ENCODE data around the gene NIPSNAP2.
"Not testable (repeated sequence)": the region's sequence is repeated elsewhere in the genome, so short reads cannot be mapped to it uniquely, and the experiment has no call there.

Gene NIPSNAP2

DNA sequence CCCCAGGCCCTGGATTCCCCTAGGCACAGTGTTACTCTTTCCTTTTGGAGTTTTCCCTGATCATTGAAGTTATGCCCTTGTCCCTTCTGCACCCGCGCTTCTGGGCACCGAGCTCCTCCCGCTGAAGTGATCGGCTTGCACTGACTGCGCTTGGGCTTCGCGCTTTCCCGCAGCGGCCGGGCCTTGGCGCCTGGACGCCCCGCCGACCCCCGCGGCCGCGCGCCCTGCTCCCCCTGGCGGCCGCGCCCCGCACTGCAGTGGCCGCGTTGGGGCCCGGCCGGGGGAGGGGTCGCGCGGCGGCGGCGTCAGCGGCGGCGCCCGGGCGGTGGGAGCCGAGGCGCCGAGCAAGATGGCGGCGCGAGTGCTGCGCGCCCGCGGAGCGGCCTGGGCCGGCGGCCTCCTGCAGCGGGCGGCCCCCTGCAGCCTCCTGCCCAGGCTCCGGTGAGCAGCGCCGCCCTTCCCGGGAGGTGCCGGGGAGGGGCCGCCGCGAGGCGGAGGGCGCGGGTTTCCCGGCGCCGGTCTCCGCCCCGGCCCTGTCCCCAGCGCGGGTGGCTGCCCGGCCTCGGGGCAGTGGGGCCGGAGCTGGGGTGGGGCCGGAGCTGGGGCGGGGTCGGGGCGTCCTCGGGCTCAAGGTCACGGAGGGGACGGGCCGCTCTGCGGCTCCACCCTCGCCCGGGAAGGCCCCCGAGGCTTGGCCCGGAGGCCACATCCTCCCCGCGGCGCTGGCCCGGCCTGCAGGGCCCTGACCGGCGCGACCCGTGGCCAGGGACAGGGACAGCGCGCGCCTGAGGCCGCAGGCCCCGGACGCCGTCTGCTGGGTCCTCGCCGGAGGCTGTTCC lies at the start of gene NIPSNAP2:
Gene NIPSNAP2, plus strand, starts transcription at position 325 of the 839 bp plus-strand sequence. Its CDS starts 25 bp downstream, at position 350.
- DNase-seq (ENCODE audit: low read depth in 3 of 3): peak; percentile 14 to 50 (median 36)

DNA sequence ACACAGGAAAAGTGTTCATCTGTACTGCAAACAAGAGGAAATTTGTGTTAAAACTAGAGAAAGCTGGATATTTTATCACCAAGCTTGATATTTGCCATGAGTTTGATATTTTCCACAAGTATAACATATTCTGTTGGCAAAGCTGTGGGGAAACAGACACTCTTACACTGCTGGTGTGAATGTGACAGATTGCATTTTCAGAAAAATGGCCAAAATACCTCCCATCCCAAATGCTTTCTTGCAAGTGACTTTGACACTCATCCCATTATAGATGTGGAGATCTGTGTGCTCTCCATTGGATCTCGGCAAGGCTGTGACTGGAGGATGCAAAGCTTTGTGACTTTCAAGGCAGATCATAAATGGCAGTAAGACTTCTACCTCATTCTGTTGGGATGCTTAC lies 46.6 kb upstream of the NIPSNAP2 start:
- no peak for DNase-seq (ENCODE audit: low read depth in 3 of 3)

GRCh38 chr7:55928006-55928767 lies 36.2 kb upstream of the NIPSNAP2 start:
- no peak for DNase-seq (ENCODE audit: low read depth in 3 of 3)

DNA sequence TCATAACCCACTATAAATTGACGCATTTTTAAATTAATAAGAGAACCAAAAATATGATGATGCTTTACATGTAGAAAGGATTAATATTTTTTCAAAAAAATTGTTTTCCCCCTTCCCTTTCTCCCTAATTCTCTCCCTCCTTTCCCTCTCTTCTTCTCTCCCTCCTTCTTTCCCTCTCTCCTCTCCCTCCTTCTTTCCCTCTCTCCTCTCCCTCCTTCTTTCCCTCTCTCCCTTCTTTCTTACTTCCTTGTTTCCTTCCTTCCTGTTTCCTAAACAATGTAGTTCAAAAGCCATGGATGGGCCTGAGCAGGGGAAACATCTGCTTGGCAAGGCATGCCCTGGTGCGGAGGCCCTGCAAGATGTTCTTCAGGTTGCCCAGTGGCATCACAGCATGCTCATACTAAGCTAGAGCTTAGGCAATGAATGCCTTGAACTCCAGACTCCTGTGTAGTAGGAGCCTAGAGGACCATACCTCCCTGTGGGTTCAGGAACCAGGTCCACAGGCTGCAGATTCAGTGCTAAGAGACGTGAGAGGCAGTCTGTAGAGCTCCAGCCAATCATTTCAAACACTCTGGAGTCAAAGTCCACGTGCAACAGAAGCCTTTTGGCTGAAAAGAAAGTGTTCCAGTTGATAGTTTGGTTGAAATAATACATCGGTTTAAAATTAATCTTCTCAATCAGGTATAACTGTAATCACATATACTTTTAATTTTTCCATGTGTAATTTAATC lies 32.8 kb upstream of the NIPSNAP2 start:
- DNase-seq (ENCODE audit: low read depth in 3 of 3): no peak

DNA sequence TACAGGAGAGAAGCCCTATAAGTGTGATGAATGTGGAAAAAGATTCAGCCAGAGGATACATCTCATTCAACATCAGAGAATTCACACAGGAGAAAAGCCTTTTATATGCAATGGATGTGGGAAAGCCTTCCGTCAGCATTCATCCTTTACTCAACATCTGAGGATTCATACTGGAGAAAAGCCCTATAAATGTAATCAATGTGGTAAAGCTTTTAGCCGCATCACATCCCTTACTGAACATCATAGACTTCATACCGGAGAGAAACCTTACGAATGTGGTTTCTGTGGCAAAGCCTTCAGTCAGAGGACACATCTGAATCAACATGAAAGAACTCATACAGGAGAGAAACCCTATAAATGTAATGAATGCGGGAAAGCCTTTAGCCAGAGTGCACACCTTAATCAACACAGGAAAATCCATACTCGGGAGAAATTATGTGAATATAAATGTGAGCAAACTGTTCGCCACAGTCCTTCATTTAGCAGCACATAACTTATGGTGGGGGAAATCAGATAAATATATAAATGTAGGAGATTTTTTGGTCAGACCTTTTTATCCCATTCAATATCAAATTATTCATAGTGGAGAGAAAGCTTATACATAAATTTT lies 24.8 kb upstream of the NIPSNAP2 start:
- no peak for DNase-seq (ENCODE audit: low read depth in 3 of 3)

DNA sequence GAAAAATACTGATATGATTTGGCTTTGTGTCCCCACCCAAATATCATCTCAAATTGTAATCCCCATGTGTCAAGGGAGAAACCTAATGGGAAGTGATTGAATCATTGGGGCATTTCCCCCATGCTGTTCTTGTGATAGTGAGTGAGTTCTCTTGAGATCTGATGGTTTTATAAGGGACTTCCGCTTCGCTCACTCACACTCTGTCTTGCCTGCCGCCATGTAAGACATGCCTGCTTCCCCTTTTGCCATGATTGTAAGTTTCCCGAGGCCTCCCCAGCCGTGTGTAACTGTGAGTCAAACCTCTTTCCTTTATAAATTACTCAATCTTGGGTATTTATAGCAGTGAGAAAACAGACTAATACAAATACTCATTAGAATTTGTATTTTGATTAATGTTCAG lies 17.8 kb upstream of the NIPSNAP2 start:
- DNase-seq (ENCODE audit: low read depth in 3 of 3): no peak

- peak; percentile 82 to 92 (median 88) for DNase-seq (ENCODE audit: low read depth in 3 of 3)
Measured at GRCh38 chr7:55951637-55952351, 12.6 kb upstream of the NIPSNAP2 start, which contains the start of gene MRPS17. MRPS17 (plus strand) TSS chr7:55951877; CDS start chr7:55953196, 1,319 bp downstream.

DNA sequence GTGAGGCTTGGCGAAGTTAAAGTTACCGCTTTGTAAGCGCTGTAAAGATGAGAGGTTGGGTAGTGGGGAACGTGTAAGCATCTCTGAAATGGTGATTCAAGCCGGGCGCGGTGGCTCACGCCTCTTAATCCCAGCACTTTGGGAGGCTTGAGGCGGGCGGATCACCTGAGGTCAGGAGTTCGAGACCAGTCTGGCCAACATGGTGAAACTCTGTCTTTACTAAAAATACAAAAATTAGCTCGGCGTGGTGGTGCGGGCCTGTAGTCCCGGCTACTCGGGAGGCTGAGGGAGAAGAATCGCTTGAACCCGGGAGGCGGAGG lies 12.1 kb upstream of the NIPSNAP2 start:
- DNase-seq (ENCODE audit: low read depth in 3 of 3): not testable (repeated sequence)

- DNase-seq (ENCODE audit: low read depth in 3 of 3): no peak
Measured at GRCh38 chr7:55953707-55954475, 10.5 kb upstream of the NIPSNAP2 start.

- DNase-seq (ENCODE audit: low read depth in 3 of 3): no peak
Measured at GRCh38 chr7:55957190-55957589, 7.2 kb upstream of the NIPSNAP2 start.

- no peak for DNase-seq (ENCODE audit: low read depth in 3 of 3)
Measured at GRCh38 chr7:55962014-55962413, 2.4 kb upstream of the NIPSNAP2 start.

DNA sequence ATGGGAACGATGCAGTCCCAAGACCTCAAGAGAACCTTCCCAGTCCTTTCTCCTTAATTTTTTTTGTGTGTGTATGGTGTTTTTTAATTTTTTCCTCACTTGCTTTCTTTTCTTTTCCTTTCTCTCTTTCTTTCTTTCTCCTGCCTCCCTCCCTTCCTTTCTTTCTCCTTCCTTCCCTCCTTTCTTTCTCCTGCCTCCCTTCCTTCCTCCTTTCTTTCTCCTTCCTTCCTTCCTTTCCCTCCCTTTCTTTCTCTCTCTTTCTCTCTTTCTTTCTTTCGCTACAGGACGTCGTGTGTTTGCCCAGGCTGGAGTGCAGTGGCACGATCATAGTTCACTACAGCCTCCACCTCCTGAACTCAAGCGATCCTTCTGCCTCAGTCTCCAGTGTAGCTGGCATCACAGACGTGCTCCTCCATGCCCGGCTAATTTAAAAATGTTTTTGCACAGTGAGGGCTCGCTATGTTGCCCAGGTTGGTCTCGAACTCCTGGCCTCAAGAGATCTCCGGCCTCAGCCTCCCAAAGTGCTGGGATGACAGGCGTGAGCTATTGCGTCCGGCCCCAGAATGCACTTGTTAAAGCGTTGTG lies 709 bp upstream of the NIPSNAP2 start:
- DNase-seq (ENCODE audit: low read depth in 3 of 3): no peak

GRCh38 chr7:55965100-55965470 lies 700 bp downstream of the NIPSNAP2 start:
- DNase-seq (ENCODE audit: low read depth in 3 of 3): peak in 1 of 3 experiments; percentile 13

DNA sequence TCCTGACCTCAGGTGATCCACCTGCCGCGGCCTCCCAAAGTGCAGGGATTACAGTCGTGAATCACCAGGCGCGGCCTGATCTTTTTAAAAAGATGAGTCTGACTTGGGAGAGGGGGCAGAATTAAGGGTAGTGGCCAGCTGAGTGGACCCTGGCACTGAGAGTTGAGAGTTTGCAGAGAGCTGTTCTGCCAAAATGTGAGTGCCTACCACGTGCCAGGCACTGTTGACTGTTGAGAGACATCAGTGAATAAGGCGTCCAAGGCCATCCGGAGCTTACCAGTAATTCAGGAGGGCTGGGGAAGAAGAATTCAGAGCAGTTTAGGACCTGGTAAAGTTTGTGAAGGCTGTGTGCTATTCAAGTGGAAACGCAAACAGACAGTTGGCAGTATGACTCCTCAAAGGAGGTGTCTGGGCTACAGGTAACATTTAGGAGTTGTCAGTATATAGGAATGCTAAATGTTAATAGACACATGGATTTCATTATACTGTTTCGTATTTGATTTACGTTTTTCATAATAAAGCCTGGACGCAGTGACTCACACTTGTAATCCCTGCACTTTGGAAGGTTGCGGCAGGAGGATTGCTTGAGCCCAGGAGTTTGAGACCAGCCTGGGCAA lies 1.5 kb downstream of the NIPSNAP2 start:
- DNase-seq (ENCODE audit: low read depth in 3 of 3): no peak

DNA sequence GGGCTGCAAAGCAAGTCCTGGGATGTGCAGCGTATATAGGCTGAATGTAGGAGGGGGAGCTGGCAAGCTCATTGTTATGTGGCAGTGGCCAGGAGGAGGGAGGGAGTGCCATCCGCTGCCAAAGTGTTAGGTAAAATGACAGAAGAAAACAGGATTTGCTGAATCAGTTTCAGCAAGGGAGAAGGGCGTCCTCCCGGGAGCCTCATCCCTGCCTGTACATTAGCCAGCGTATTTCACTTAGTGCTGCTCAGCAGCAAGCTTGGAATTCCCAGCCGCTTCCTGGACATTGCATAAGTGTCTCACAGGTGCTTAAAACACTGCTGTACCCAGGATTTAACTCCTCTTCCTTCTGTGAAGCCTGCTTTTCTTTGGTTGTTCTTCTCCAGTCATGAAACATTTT lies 2.5 kb downstream of the NIPSNAP2 start:
- no peak for DNase-seq (ENCODE audit: low read depth in 3 of 3)

GRCh38 chr7:55969391-55969790 lies 5.0 kb downstream of the NIPSNAP2 start:
- DNase-seq (ENCODE audit: low read depth in 3 of 3): no peak

- DNase-seq (ENCODE audit: low read depth in 3 of 3): no peak
Measured at GRCh38 chr7:55970561-55970960, 6.2 kb downstream of the NIPSNAP2 start.

GRCh38 chr7:55970978-55971377 lies 6.6 kb downstream of the NIPSNAP2 start:
- DNase-seq (ENCODE audit: low read depth in 3 of 3): no peak

- DNase-seq (ENCODE audit: low read depth in 3 of 3): no peak
Measured at GRCh38 chr7:55973747-55974250, 9.4 kb downstream of the NIPSNAP2 start.
